ENCODE results near the gene PLEKHG1. TPM values are rescaled to one million over a fixed set of nuclear protein-coding genes. Genes with fewer than 3 reads are reported as not detected.

Gene PLEKHG1
- total and polyA plus RNA-seq, 12 donors, result 2.1 to 14.5 (median 7.6) TPM

- no peak for DNase-seq
- intact Hi-C loops (cut with DNase I), result no loop called here
These were observed 40.2 kb downstream of the PLEKHG1 start for GRCh38 chr6:150639823-150640331.

GRCh38 chr6:150640556-150641209, 41.0 kb downstream of the PLEKHG1 start:
- H3K4me3 ChIP-seq, result no peak overlapping the region
- 81 to 85% (median 83%) methylated on average over 7 of the region's 7 CpGs for WGBS, 4 donors
- intact Hi-C loops (cut with DNase I), result no loop called here
- no peak for DNase-seq
- no peaks in the 10 kb centered on the region for H3K9me3 ChIP-seq (replicated peaks in 1 of 3)
- no peaks in the 10 kb centered on the region for H3K36me3 ChIP-seq (replicated peaks in 1 of 2)
- no peaks in the 10 kb centered on the region for H3K27me3 ChIP-seq
- TF ChIP-seq CTCF (IDR thresholded peaks at IDR 0.05) (no peak), POLR2A (IDR thresholded peaks at IDR 0.05) (no peak)
- H3K4me1 ChIP-seq (replicated peaks in 1 of 2), result peaks cover 0 to 6% of the 10 kb centered on the region in 2 donors
- H3K27ac ChIP-seq, result no peak overlapping the region

More at GRCh38 chr6:150639823-150640331, 40.2 kb downstream of the PLEKHG1 start:
- Histone ChIP-seq H3K4me3 (no peak overlapping the region), H3K36me3 (replicated peaks in 1 of 2) (no peaks in the 10 kb centered on the region), H3K27ac (no peak overlapping the region), H3K27me3 (no peaks in the 10 kb centered on the region), H3K9me3 (replicated peaks in 1 of 3) (no peaks in the 10 kb centered on the region), H3K4me1 (replicated peaks in 1 of 2) (peaks cover 0 to 6% of the 10 kb centered on the region in 2 donors)
- 80 to 96% (median 92%) methylated on average over 9 of the region's 9 CpGs for WGBS, 4 donors
- no peak for TF ChIP-seq POLR2A (IDR thresholded peaks at IDR 0.05)
- TF ChIP-seq CTCF (IDR thresholded peaks at IDR 0.05), result no peak

GRCh38 chr6:150641398-150642139, 41.9 kb downstream of the PLEKHG1 start:
- peak overlapping the region in 1 of 4 donors; percentile 27 for H3K4me3 ChIP-seq
- no peaks in the 10 kb centered on the region for H3K36me3 ChIP-seq (replicated peaks in 1 of 2)
- H3K9me3 ChIP-seq (replicated peaks in 1 of 3), result no peaks in the 10 kb centered on the region
- DNase-seq, result peak in 1 of 7 donors; percentile 15
- 22 to 32% (median 26%) methylated on average over 6 of the region's 6 CpGs for WGBS, 4 donors
- peaks cover 0 to 6% of the 10 kb centered on the region in 2 donors for H3K4me1 ChIP-seq (replicated peaks in 1 of 2)
- no peaks in the 10 kb centered on the region for H3K27me3 ChIP-seq
- intact Hi-C loops (cut with DNase I), result no loop called here
- TF ChIP-seq CTCF (IDR thresholded peaks at IDR 0.05) (no peak), POLR2A (IDR thresholded peaks at IDR 0.05) (no peak)
- H3K27ac ChIP-seq, result peak overlapping the region in 1 of 5 donors; percentile 41

- H3K9me3 ChIP-seq (replicated peaks in 1 of 3), result no peaks in the 10 kb centered on the region
- peaks cover 0 to 6% of the 10 kb centered on the region in 2 donors for H3K4me1 ChIP-seq (replicated peaks in 1 of 2)
- H3K27me3 ChIP-seq, result no peaks in the 10 kb centered on the region
- no peaks in the 10 kb centered on the region for H3K36me3 ChIP-seq (replicated peaks in 1 of 2)
- no peak overlapping the region for H3K4me3 ChIP-seq
- WGBS, 4 donors, result 88 to 92% (median 90%) methylated on average over 2 of the region's 2 CpGs
- H3K27ac ChIP-seq, result no peak overlapping the region
- no peak for DNase-seq
- TF ChIP-seq CTCF (IDR thresholded peaks at IDR 0.05) (no peak), POLR2A (IDR thresholded peaks at IDR 0.05) (no peak)
- intact Hi-C loops (cut with DNase I), result no loop called here
These were observed 46.5 kb downstream of the PLEKHG1 start for GRCh38 chr6:150646228-150646627.
